ENCODE data around the gene GSE1. TPM values are rescaled to one million over a fixed set of nuclear protein-coding genes. Genes with fewer than 3 reads are reported as not detected.

Gene GSE1
- total RNA-seq, 6 experiments from 2014 or later = 30.0 to 48.0 (median 38.8) TPM

- ATAC-seq (peak in 2 of 4 donors; percentile 2 to 3), DNase-seq (peak; percentile 55 to 78 (median 68))
- H3K4me1 ChIP-seq = peaks cover 0 to 33% (median 18%) of the 10 kb centered on the region in 4 donors
- H3K27me3 ChIP-seq = no peaks in the 10 kb centered on the region
- TF ChIP-seq CTCF (IDR thresholded peaks at IDR 0.05) (peak; percentile 48 to 68 (median 59)), POLR2A (IDR thresholded peaks at IDR 0.05) (no peak)
- peak overlapping the region in 2 of 3 donors; percentile 5 to 67 for H3K4me3 ChIP-seq
- no peaks in the 10 kb centered on the region for H3K36me3 ChIP-seq
- WGBS (ENCODE audit: insufficient coverage, low coverage, low lambda C conversion rate, missing lambda C conversion rate) = 24% methylated on average over 3 of the region's 21 CpGs
- intact Hi-C loops (cut with DNase I) = loop anchor here in 1 of 2 donors (10.0 kb wide), 1 partner anchor 51 kb away; no protein-coding TSS in a partner anchor
- peak overlapping the region in 2 of 3 donors; percentile 60 to 87 for H3K27ac ChIP-seq
- no peaks in the 10 kb centered on the region for H3K9me3 ChIP-seq
Measured at GRCh38 chr16:85615852-85616606, 2.9 kb downstream of the GSE1 start.

GRCh38 chr16:85616607-85617321, 3.6 kb downstream of the GSE1 start:
- Histone ChIP-seq H3K4me1 (peaks cover 0 to 39% (median 21%) of the 10 kb centered on the region in 4 donors), H3K27ac (peak overlapping the region in 2 of 3 donors; percentile 21 to 60), H3K9me3 (no peaks in the 10 kb centered on the region), H3K4me3 (peak overlapping the region in 1 of 3 donors; percentile 5), H3K27me3 (no peaks in the 10 kb centered on the region), H3K36me3 (no peaks in the 10 kb centered on the region)
- ATAC-seq (no peak), DNase-seq (peak in 2 of 3 donors; percentile 58 to 60)
- no peak for TF ChIP-seq POLR2A (IDR thresholded peaks at IDR 0.05)
- no peak for TF ChIP-seq CTCF (IDR thresholded peaks at IDR 0.05)
- 60% methylated on average over 4 of the region's 28 CpGs for WGBS (ENCODE audit: insufficient coverage, low coverage, low lambda C conversion rate, missing lambda C conversion rate)
- intact Hi-C loops (cut with DNase I) = loop anchor here in 1 of 2 donors (10.0 kb wide), 1 partner anchor 52 kb away; no protein-coding TSS in a partner anchor

- ATAC-seq = no peak
- Histone ChIP-seq H3K27ac (no peak overlapping the region), H3K4me3 (no peak overlapping the region), H3K9me3 (no peaks in the 10 kb centered on the region), H3K4me1 (peaks cover 0 to 45% (median 26%) of the 10 kb centered on the region in 4 donors), H3K27me3 (no peaks in the 10 kb centered on the region), H3K36me3 (no peaks in the 10 kb centered on the region)
- WGBS (ENCODE audit: insufficient coverage, low coverage, low lambda C conversion rate, missing lambda C conversion rate) = 90% methylated on average over 2 of the region's 7 CpGs
- DNase-seq = no peak
- no peak for TF ChIP-seq CTCF (IDR thresholded peaks at IDR 0.05)
- no peak for TF ChIP-seq POLR2A (IDR thresholded peaks at IDR 0.05)
- intact Hi-C loops (cut with DNase I) = loop anchor here in 1 of 2 donors (10.0 kb wide), 1 partner anchor 53 kb away; no protein-coding TSS in a partner anchor
Measured at GRCh38 chr16:85617948-85618347, 4.8 kb downstream of the GSE1 start.

GRCh38 chr16:85618521-85618920, 5.4 kb downstream of the GSE1 start:
- peaks cover 0 to 45% (median 26%) of the 10 kb centered on the region in 4 donors for H3K4me1 ChIP-seq
- no peak overlapping the region for H3K4me3 ChIP-seq
- intact Hi-C loops (cut with DNase I) = loop anchor here in 1 of 2 donors (10.0 kb wide), 1 partner anchor 54 kb away; no protein-coding TSS in a partner anchor
- no peaks in the 10 kb centered on the region for H3K36me3 ChIP-seq
- no peaks in the 10 kb centered on the region for H3K9me3 ChIP-seq
- H3K27me3 ChIP-seq = no peaks in the 10 kb centered on the region
- no peak for TF ChIP-seq POLR2A (IDR thresholded peaks at IDR 0.05)
- DNase-seq (no peak), ATAC-seq (no peak)
- no peak overlapping the region for H3K27ac ChIP-seq
- 95% methylated on average over 7 of the region's 9 CpGs for WGBS (ENCODE audit: insufficient coverage, low coverage, low lambda C conversion rate, missing lambda C conversion rate)

Measured in right lobe of liver (tissue), 6 donors.